GM23338 (cell line): ENCODE measurements around the gene GPR63. TPM values are rescaled to one million over a fixed set of nuclear protein-coding genes. Genes with fewer than 3 reads are reported as not detected.

Experiments
- ATAC-seq: fragments of 200-7000 bp; cut with Tn5 transposase; 3 replicates; pipeline ENCODE4 v1.9.1; 2020
- DNase-seq: peaks from one replicate; pipeline ENCODE4 v3.0.0-alpha.2; 2015; ENCODE audit warnings: low spot score
- H2AFZ ChIP-seq: fragments of 200-600 bp; sonication (generic); 2 replicates; pipeline ENCODE4 v1.8.0; 2016; ENCODE audit warnings: antibody characterized with exemption, mild to moderate bottlenecking, moderate library complexity
- H3F3A ChIP-seq: fragments of 200-600 bp; sonication (generic); replicated peaks from 2 replicates; pipeline ENCODE4 v1.8.0; 2017; ENCODE audit warnings: antibody characterized with exemption, mixed run types, low read depth
- H3K27ac ChIP-seq: fragments of 200-600 bp; sonication (generic); 2 replicates; pipeline ENCODE4 v1.6.1; 2016; ENCODE audit warnings: low read depth
- H3K27me3 ChIP-seq: fragments of 200-600 bp; sonication (generic); 2 replicates; pipeline ENCODE4 v1.8.0; 2016; ENCODE audit warnings: mild to moderate bottlenecking, mixed run types, moderate library complexity; ENCODE audit not compliant: insufficient read depth
- H3K36me3 ChIP-seq: fragments of 200-600 bp; sonication (generic); 2 replicates; pipeline ENCODE4 v1.8.0; 2016; ENCODE audit warnings: mild to moderate bottlenecking; ENCODE audit not compliant: insufficient read depth
- H3K4me1 ChIP-seq: fragments of 200-600 bp; sonication (generic); 2 replicates; pipeline ENCODE4 v1.8.0; 2016; ENCODE audit warnings: mild to moderate bottlenecking, moderate library complexity; ENCODE audit not compliant: insufficient read depth
- H3K4me2 ChIP-seq: fragments of 200-600 bp; sonication (generic); 2 replicates; pipeline ENCODE4 v1.7.1; 2017; ENCODE audit warnings: mixed run types
- H3K4me3 ChIP-seq: fragments of 200-600 bp; sonication (generic); 2 replicates; pipeline ENCODE4 v1.6.1; 2016; ENCODE audit warnings: mixed run types
- H3K79me2 ChIP-seq: fragments of 200-600 bp; sonication (generic); replicated peaks from 2 replicates; pipeline ENCODE4 v1.8.0; 2017; ENCODE audit warnings: mild to moderate bottlenecking; ENCODE audit not compliant: insufficient read depth
- H3K9me2 ChIP-seq: fragments of 200-600 bp; sonication (generic); 2 replicates; pipeline ENCODE4 v1.8.0; 2017; ENCODE audit not compliant: insufficient read depth
- H4K20me1 ChIP-seq: fragments of 200-600 bp; sonication (generic); replicated peaks from 2 replicates; pipeline ENCODE4 v1.8.0; 2017; ENCODE audit warnings: mild to moderate bottlenecking; ENCODE audit not compliant: insufficient read depth
- H3K27ac Mint-ChIP-seq: 2 replicates; pipeline ENCODE4 v1.8.0; 2020; ENCODE audit warnings: inconsistent platforms, mild to moderate bottlenecking, moderate library complexity, mixed read lengths
- H3K27me3 Mint-ChIP-seq: 3 replicates; pipeline ENCODE4 v1.8.0; 2022; ENCODE audit warnings: low read depth, mild to moderate bottlenecking, moderate library complexity, mixed read lengths, inconsistent platforms; ENCODE audit not compliant: insufficient read depth, poor library complexity
- H3K36me3 Mint-ChIP-seq: 3 replicates; pipeline ENCODE4 v1.8.0; 2021; ENCODE audit warnings: low read depth, mild to moderate bottlenecking, inconsistent platforms, moderate library complexity, mixed read lengths
- H3K4me1 Mint-ChIP-seq: 3 replicates; pipeline ENCODE4 v1.8.0; 2020; ENCODE audit warnings: mild to moderate bottlenecking, inconsistent platforms, mixed read lengths
- H3K4me3 Mint-ChIP-seq: 3 replicates; pipeline ENCODE4 v1.8.0; 2021; ENCODE audit warnings: moderate library complexity, mild to moderate bottlenecking, inconsistent platforms, mixed read lengths
- H3K9me3 Mint-ChIP-seq: 3 replicates; pipeline ENCODE4 v1.8.0; 2020; ENCODE audit warnings: moderate library complexity, mild to moderate bottlenecking, inconsistent platforms, mixed read lengths
- CREB1 ChIP-seq: fragments of 250-450 bp; sonication (Bioruptor Pico); IDR thresholded peaks from 2 replicates; pipeline ENCODE4 v1.5.0; 2020; ENCODE audit warnings: low read depth, mild to moderate bottlenecking, moderate library complexity
- EZH2 ChIP-seq: fragments of 200-600 bp; sonication (generic); IDR thresholded peaks from one replicate; pipeline ENCODE4 v1.8.0; 2017; ENCODE audit warnings: antibody characterized with exemption, mild to moderate bottlenecking, low read depth; ENCODE audit not compliant: unreplicated experiment
- EZH2phosphoT487 ChIP-seq: fragments of 200-600 bp; sonication (generic); IDR thresholded peaks from one replicate; pipeline ENCODE4 v1.8.1; 2018; ENCODE audit warnings: antibody characterized with exemption; ENCODE audit not compliant: unreplicated experiment
- JUNB ChIP-seq: IDR thresholded peaks from one replicate; pipeline ENCODE4 v1.6.1; 2016; ENCODE audit warnings: antibody characterized with exemption; ENCODE audit not compliant: unreplicated experiment
- NANOG ChIP-seq: IDR thresholded peaks from 2 replicates; pipeline ENCODE4 v1.6.1; 2016; ENCODE audit warnings: antibody characterized with exemption, borderline replicate concordance
- POLR2AphosphoS5 ChIP-seq: IDR thresholded peaks from 2 replicates; pipeline ENCODE4 v1.6.1; 2016; ENCODE audit warnings: antibody characterized with exemption, low read depth
- REST ChIP-seq: IDR thresholded peaks from one replicate; pipeline ENCODE4 v1.6.1; 2018; ENCODE audit warnings: antibody characterized with exemption; ENCODE audit not compliant: unreplicated experiment
- STAT1 ChIP-seq: IDR thresholded peaks from one replicate; pipeline ENCODE4 v1.6.1; 2016; ENCODE audit warnings: antibody characterized with exemption; ENCODE audit not compliant: unreplicated experiment
- ZNF114 ChIP-seq: fragments of 250-450 bp; sonication (Bioruptor Pico); IDR thresholded peaks from 2 replicates; pipeline ENCODE4 v1.5.0; 2020; ENCODE audit warnings: mild to moderate bottlenecking, moderate library complexity
- ZNF331 ChIP-seq: fragments of 250-450 bp; sonication (Bioruptor Pico); IDR thresholded peaks from 2 replicates; pipeline ENCODE4 v1.5.0; 2020; ENCODE audit warnings: low read depth, mild to moderate bottlenecking, moderate library complexity
- ZNF462 ChIP-seq: fragments of 250-450 bp; sonication (Bioruptor Pico); IDR thresholded peaks from 2 replicates; pipeline ENCODE4 v1.5.0; 2020; ENCODE audit warnings: mild to moderate bottlenecking, moderate library complexity
- polyA plus RNA-seq: library from polyadenylated mRNA; unstranded; fragments of >200 nt; fragmentation: Nextera tagmentation; extraction: Ambion mirVana; gene quantifications from 2 replicates; pipeline ENCODE4 v1.2.1, GENCODE V29; 2016
- total RNA-seq: library from RNA; depleted of rRNA; stranded (reverse); fragments of >200 nt; shearing (Covaris generic); gene quantifications from 2 replicates; pipeline ENCODE4 v1.2.3, GENCODE V29; 2014

Gene GPR63
- total and polyA plus RNA-seq, 2 experiments from 2014 or later: 5.4 to 19.3 TPM

- H3K4me3 Mint-ChIP-seq: peak overlapping the region; percentile 33; the same call in 1 of the 3 replicates
Observed at GRCh38 chr6:96834070-96834469, 3.2 kb downstream of the GPR63 start.

More at GRCh38 chr6:96834070-96834469, 3.2 kb downstream of the GPR63 start:
- H2AFZ ChIP-seq: no peak overlapping the region
- Mint-ChIP-seq H3K9me3 (no peaks in the 10 kb centered on the region), H3K36me3 (peaks cover 14% of the 10 kb centered on the region; the same call in 2 of the 3 replicates), H3K4me1 (peaks cover 37% of the 10 kb centered on the region), H3K27ac (no peak overlapping the region), H3K27me3 (peaks cover 13% of the 10 kb centered on the region)
- ATAC-seq (no peak), DNase-seq (no peak)
- H3K4me3 ChIP-seq: no peak overlapping the region
- H3K27me3 ChIP-seq: peaks cover 11% of the 10 kb centered on the region
- H4K20me1 ChIP-seq: peaks cover 3% of the 10 kb centered on the region
- H3K4me1 ChIP-seq: peaks cover 13% of the 10 kb centered on the region
- H3K27ac ChIP-seq: no peak overlapping the region
- H3K36me3 ChIP-seq: peaks cover 5% of the 10 kb centered on the region; the same call in 1 of the 2 replicates
- H3K79me2 ChIP-seq: peaks cover 73% of the 10 kb centered on the region
- no peaks in the 10 kb centered on the region for H3F3A ChIP-seq
- 0 out of 2 replicates have a peak overlapping the region, but pooled peaks have one; percentile 21 for H3K4me2 ChIP-seq
- H3K9me2 ChIP-seq: no peaks in the 10 kb centered on the region
- TF ChIP-seq JUNB (no peak), ZNF331 (no peak), REST (no peak), EZH2 (no peak), ZNF114 (CRISPR knock-in tag) (no peak), STAT1 (no peak), ZNF462 (CRISPR knock-in tag) (no peak), POLR2AphosphoS5 (no peak), CREB1 (CRISPR knock-in tag) (no peak), EZH2phosphoT487 (no peak), NANOG (no peak)
